Brain pericyte (primary cell): ENCODE data around the gene SLC17A7.
"Not testable (repeated sequence)": the region's sequence is repeated elsewhere in the genome, so short reads cannot be mapped to it uniquely, and the experiment has no call there.

Source experiments
- DNase-seq: peaks from one replicate; pipeline ENCODE4 v3.0.0-alpha.2; 2012; ENCODE audit warnings: low read depth, low spot score

SLC17A7 gene

GRCh38 chr19:49444100-49444700 lies 2.9 kb upstream of the SLC17A7 start:
- not testable (repeated sequence) for DNase-seq

GRCh38 chr19:49443366-49444099 lies 2.2 kb upstream of the SLC17A7 start:
- peak; percentile 79 for DNase-seq

GRCh38 chr19:49442771-49443365 lies 1.5 kb upstream of the SLC17A7 start:
- peak; percentile 17 for DNase-seq

GRCh38 chr19:49442354-49442753 lies 1.0 kb upstream of the SLC17A7 start:
- DNase-seq = no peak

GRCh38 chr19:49441960-49442350 lies 628 bp upstream of the SLC17A7 start:
- no peak for DNase-seq

- DNase-seq = no peak
These were observed 703 bp downstream of the SLC17A7 start for GRCh38 chr19:49440439-49441209.

- no peak for DNase-seq
These were observed 1.5 kb downstream of the SLC17A7 start for GRCh38 chr19:49439836-49440235.

- no peak for DNase-seq
These were observed 3.1 kb downstream of the SLC17A7 start for GRCh38 chr19:49438261-49438660.

GRCh38 chr19:49437231-49437630 lies 4.1 kb downstream of the SLC17A7 start:
- DNase-seq = no peak

GRCh38 chr19:49436381-49437017 lies 4.8 kb downstream of the SLC17A7 start:
- no peak for DNase-seq

GRCh38 chr19:49435670-49436069 lies 5.7 kb downstream of the SLC17A7 start:
- no peak for DNase-seq

- DNase-seq = no peak
These were observed 6.3 kb downstream of the SLC17A7 start for GRCh38 chr19:49434907-49435583.

- no peak for DNase-seq
These were observed 8.0 kb downstream of the SLC17A7 start for GRCh38 chr19:49433240-49433901.

- no peak for DNase-seq
These were observed 8.9 kb downstream of the SLC17A7 start for GRCh38 chr19:49432141-49433073.

GRCh38 chr19:49431330-49431749 lies 10.0 kb downstream of the SLC17A7 start:
- DNase-seq = no peak

- DNase-seq = no peak
These were observed 10.5 kb downstream of the SLC17A7 start for GRCh38 chr19:49430678-49431329.

GRCh38 chr19:49430172-49430677 lies 11.1 kb downstream of the SLC17A7 start:
- DNase-seq = no peak

GRCh38 chr19:49428547-49429451 lies 12.5 kb downstream of the SLC17A7 start:
- DNase-seq = no peak
